ENCODE measurements around the gene ZNF597. TPM values are rescaled to one million over a fixed set of nuclear protein-coding genes. Genes with fewer than 3 reads are reported as not detected.
A peak's percentile ranks its signal among the peaks of the same experiment; 100 is the strongest.

Gene ZNF597
- total RNA-seq, 4 donors from 2014 or later, result 1.1 to 3.3 (median 1.8) TPM

GRCh38 chr16:3461151-3461550 lies 17.8 kb upstream of the ZNF597 start:
- TF ChIP-seq CTCF (IDR thresholded peaks at IDR 0.05), result no peak
- Histone ChIP-seq H3K4me3 (no peak overlapping the region), H3K4me1 (peaks cover 0 to 48% (median 9%) of the 10 kb centered on the region in 4 donors), H3K36me3 (peaks cover 0 to 9% (median 0%) of the 10 kb centered on the region in 3 donors), H3K27me3 (no peaks in the 10 kb centered on the region), H3K27ac (no peak overlapping the region), H3K9me3 (no peaks in the 10 kb centered on the region)
- peak in 1 of 3 donors; percentile 47 for DNase-seq

- peaks cover 0 to 51% (median 9%) of the 10 kb centered on the region in 4 donors for H3K4me1 ChIP-seq
- DNase-seq, result no peak
- peak overlapping the region in 1 of 4 donors; percentile 77 for H3K4me3 ChIP-seq
- TF ChIP-seq CTCF (IDR thresholded peaks at IDR 0.05) (no peak), POLR2A (IDR thresholded peaks at IDR 0.05) (no peak)
- no peak overlapping the region for H3K27ac ChIP-seq
- H3K9me3 ChIP-seq, result no peaks in the 10 kb centered on the region
- no peaks in the 10 kb centered on the region for H3K27me3 ChIP-seq
- peaks cover 0 to 3% (median 0%) of the 10 kb centered on the region in 3 donors for H3K36me3 ChIP-seq
Observed at GRCh38 chr16:3460585-3460984, 17.3 kb upstream of the ZNF597 start.

GRCh38 chr16:3460121-3460520 lies 16.8 kb upstream of the ZNF597 start:
- TF ChIP-seq CTCF (IDR thresholded peaks at IDR 0.05) (no peak), POLR2A (IDR thresholded peaks at IDR 0.05) (no peak)
- Histone ChIP-seq H3K36me3 (no peaks in the 10 kb centered on the region), H3K27me3 (no peaks in the 10 kb centered on the region), H3K9me3 (no peaks in the 10 kb centered on the region), H3K4me1 (peaks cover 0 to 51% (median 9%) of the 10 kb centered on the region in 4 donors), H3K27ac (peak overlapping the region in 1 of 4 donors; percentile 98), H3K4me3 (peak overlapping the region in 2 of 4 donors; percentile 77 to 98)
- no peak for DNase-seq

- TF ChIP-seq POLR2A (IDR thresholded peaks at IDR 0.05) (no peak), CTCF (IDR thresholded peaks at IDR 0.05) (no peak)
Observed at GRCh38 chr16:3459401-3460090, 16.2 kb upstream of the ZNF597 start.

GRCh38 chr16:3458852-3459361 lies 15.6 kb upstream of the ZNF597 start:
- H3K4me1 ChIP-seq, result peaks cover 0 to 47% (median 9%) of the 10 kb centered on the region in 4 donors
- DNase-seq, result peak in 1 of 3 donors; percentile 59
- peak in 1 of 6 experiments; percentile 16 for TF ChIP-seq CTCF (IDR thresholded peaks at IDR 0.05)
- TF ChIP-seq POLR2A (IDR thresholded peaks at IDR 0.05), result peak; percentile 83 to 87

More at GRCh38 chr16:3459401-3460090, 16.2 kb upstream of the ZNF597 start:
- peak overlapping the region in 3 of 4 donors; percentile 77 to 98 (median 84) for H3K4me3 ChIP-seq
- peaks cover 0 to 51% (median 9%) of the 10 kb centered on the region in 4 donors for H3K4me1 ChIP-seq
- no peaks in the 10 kb centered on the region for H3K9me3 ChIP-seq
- no peaks in the 10 kb centered on the region for H3K36me3 ChIP-seq
- H3K27me3 ChIP-seq, result no peaks in the 10 kb centered on the region
- peak overlapping the region in 2 of 4 donors; percentile 95 to 98 for H3K27ac ChIP-seq
- DNase-seq, result no peak

More at GRCh38 chr16:3458852-3459361, 15.6 kb upstream of the ZNF597 start:
- peak overlapping the region; percentile 67 to 98 (median 80) for H3K4me3 ChIP-seq
- no peaks in the 10 kb centered on the region for H3K27me3 ChIP-seq
- no peaks in the 10 kb centered on the region for H3K36me3 ChIP-seq
- peak overlapping the region; percentile 92 to 98 (median 94) for H3K27ac ChIP-seq
- H3K9me3 ChIP-seq, result no peaks in the 10 kb centered on the region

Data from Peyer's patch (tissue), 4 donors.